Transverse colon (tissue), 3 donors: ENCODE data around the gene TMBIM1.

ENCODE experiments used
- CTCF ChIP-seq, 5 experiments: fragments of 200-600 bp in 3 of 5; fragments of 450-650 bp in 2 of 5; sonication (generic) in 3 of 5; IDR thresholded peaks; 1 replicate in 2 of 5; 2 replicates in 3 of 5; pipeline ENCODE4 v1.5.1; 2016 to 2017; ENCODE audit warnings: antibody characterized with exemption in 5 of 5, inconsistent platforms in 3 of 5, mild to moderate bottlenecking in 2 of 5, moderate library complexity in 1 of 5
- POLR2A ChIP-seq: fragments of 450-650 bp; IDR thresholded peaks from one replicate; pipeline ENCODE4 v1.6.1; 2016; ENCODE audit warnings: antibody characterized with exemption, mild to moderate bottlenecking, moderate library complexity

- TF ChIP-seq CTCF (IDR thresholded peaks at IDR 0.05), result no peak
- no peak for TF ChIP-seq POLR2A
Measured at GRCh38 chr2:218229239-218229638, 63.1 kb downstream of the TMBIM1 start.
